Measurements from ENCODE around the gene CD79B. TPM values are rescaled to one million over a fixed set of nuclear protein-coding genes. Genes with fewer than 3 reads are reported as not detected.

The CD79B gene
- total RNA-seq, 2 donors from 2014 or later = not detected

DNA sequence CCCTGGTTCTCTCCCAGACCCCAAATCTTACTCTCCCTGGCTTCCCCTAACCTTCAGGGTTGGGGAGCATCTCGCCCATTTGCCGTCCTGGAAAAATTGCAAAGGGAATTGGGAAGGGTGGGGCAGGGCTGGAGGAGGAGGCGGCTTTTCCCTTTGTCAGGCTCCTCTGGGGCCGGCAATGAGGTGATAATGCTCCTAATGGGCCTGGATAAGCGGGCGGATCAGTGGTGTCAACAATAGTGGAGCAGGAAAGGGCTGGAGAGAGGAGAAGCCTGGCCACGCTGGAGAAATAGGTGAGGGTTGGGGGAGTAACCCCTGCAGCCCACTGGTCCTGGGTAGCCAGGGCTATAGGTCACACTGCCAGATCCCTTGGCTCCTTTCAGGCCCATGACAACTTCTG lies 28.3 kb upstream of the CD79B start:
- intact Hi-C loops (cut with DNase I) = no loop called here
- Histone ChIP-seq H3K36me3 (replicated peaks in 1 of 2; ENCODE audit: insufficient read depth in 1 of 2, low read depth in 2 of 2) (no peaks in the 10 kb centered on the region), H3K4me1 (peaks cover 10% of the 10 kb centered on the region), H3K9me3 (no peaks in the 10 kb centered on the region), H3K27me3 (no peaks in the 10 kb centered on the region), H3K27ac (no peak overlapping the region), H3K4me3 (no peak overlapping the region)
- DNase-seq = no peak
- 72 to 83% methylated on average over 7 of the region's 7 CpGs for whole genome bisulfite sequencing, 2 donors
- TF ChIP-seq, protein P1, sequence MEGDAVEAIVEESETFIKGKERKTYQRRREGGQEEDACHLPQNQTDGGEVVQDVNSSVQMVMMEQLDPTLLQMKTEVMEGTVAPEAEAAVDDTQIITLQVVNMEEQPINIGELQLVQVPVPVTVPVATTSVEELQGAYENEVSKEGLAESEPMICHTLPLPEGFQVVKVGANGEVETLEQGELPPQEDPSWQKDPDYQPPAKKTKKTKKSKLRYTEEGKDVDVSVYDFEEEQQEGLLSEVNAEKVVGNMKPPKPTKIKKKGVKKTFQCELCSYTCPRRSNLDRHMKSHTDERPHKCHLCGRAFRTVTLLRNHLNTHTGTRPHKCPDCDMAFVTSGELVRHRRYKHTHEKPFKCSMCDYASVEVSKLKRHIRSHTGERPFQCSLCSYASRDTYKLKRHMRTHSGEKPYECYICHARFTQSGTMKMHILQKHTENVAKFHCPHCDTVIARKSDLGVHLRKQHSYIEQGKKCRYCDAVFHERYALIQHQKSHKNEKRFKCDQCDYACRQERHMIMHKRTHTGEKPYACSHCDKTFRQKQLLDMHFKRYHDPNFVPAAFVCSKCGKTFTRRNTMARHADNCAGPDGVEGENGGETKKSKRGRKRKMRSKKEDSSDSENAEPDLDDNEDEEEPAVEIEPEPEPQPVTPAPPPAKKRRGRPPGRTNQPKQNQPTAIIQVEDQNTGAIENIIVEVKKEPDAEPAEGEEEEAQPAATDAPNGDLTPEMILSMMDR (IDR thresholded peaks at IDR 0.05) = no peak
- TF ChIP-seq POLR2A (IDR thresholded peaks at IDR 0.05) = no peak
- ATAC-seq = no peak

DNA sequence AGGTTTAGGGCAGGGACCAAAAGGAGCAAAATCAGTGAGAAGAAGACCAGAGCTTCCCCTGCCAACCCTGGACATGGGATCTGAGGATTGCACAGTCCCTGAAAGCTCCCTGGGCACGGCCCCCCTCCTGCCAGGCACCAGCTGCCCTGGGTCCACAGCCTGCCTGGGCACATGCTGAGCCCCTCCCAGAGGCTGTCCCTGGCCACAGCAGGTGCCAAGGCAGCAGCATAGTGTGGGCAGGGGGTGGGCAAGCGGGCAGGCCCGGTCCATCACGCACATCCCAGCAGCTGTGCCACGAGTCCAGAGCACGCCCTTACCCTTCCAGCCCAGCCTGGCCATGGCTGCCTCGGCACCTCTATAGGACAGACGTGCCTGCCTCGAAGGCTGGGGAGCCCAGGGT lies 27.9 kb upstream of the CD79B start:
- intact Hi-C loops (cut with DNase I) = no loop called here
- Histone ChIP-seq H3K27me3 (no peaks in the 10 kb centered on the region), H3K27ac (no peak overlapping the region), H3K4me3 (no peak overlapping the region), H3K36me3 (replicated peaks in 1 of 2; ENCODE audit: insufficient read depth in 1 of 2, low read depth in 2 of 2) (no peaks in the 10 kb centered on the region), H3K4me1 (peaks cover 10% of the 10 kb centered on the region), H3K9me3 (no peaks in the 10 kb centered on the region)
- no peak for TF ChIP-seq POLR2A (IDR thresholded peaks at IDR 0.05)
- TF ChIP-seq, protein P1 (IDR thresholded peaks at IDR 0.05) = no peak
- ATAC-seq = no peak
- DNase-seq = no peak
- WGBS, 2 donors = 71 to 75% methylated on average over 8 of the region's 9 CpGs

DNA sequence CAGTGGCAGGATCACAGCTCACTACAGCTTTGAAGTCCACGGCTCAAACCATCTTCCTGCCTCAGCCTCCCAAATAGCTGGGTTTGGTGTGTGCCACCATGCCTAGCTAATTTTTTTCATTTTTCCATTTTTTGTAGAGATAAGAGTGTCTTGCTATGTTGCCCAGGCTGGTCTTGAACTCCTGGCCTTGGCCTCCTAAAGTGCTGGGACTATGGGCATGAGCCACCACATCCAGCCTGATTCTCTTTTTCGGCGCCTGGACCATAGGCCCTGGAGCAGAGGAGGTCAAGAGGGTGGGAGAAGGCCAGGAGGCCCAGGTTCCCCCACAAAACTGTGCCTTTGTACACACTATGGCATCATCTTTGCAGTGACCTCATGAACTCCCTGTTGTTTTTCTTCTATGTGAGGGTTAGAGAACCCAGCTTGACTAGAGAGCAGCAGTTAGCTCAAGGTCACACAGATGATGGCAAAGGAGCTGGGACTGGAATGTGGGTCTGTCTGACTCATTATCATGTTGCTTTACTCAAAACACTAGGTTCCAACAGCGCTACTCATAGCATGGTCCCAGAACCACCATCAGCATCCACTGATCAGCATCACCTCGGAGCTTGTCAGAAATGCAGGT lies 24.3 kb upstream of the CD79B start:
- no peak for TF ChIP-seq POLR2A (IDR thresholded peaks at IDR 0.05)
- TF ChIP-seq, protein P1 (IDR thresholded peaks at IDR 0.05) = no peak

DNA sequence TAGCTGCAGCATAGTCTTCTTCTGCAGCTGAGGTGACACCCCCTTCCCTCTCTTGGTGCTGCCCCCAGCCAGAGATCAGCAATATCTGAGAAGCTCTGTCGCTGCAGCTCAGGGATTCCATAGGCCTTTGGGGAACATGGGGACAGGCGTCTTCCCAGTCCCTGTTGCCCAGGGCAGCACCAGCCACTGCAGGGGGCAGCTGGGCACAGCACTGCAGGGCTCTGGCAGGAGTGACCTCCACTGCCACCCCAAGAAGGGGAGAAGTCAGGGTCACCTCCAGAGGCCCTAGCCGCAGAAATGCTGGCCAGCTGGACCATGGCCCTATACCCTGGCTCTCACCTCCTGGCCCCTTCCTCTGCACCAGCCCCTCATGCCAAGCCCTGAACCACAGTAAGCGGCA lies 23.7 kb upstream of the CD79B start:
- H3K4me3 ChIP-seq = no peak overlapping the region
- H3K36me3 ChIP-seq (replicated peaks in 1 of 2; ENCODE audit: insufficient read depth in 1 of 2, low read depth in 2 of 2) = no peaks in the 10 kb centered on the region
- no peaks in the 10 kb centered on the region for H3K9me3 ChIP-seq
- H3K27ac ChIP-seq = no peak overlapping the region
- intact Hi-C loops (cut with DNase I) = no loop called here
- no peaks in the 10 kb centered on the region for H3K4me1 ChIP-seq
- 60 to 85% methylated on average over 3 to 4 of the region's 4 CpGs for WGBS, 2 donors
- DNase-seq (no peak), ATAC-seq (no peak)
- no peaks in the 10 kb centered on the region for H3K27me3 ChIP-seq
- TF ChIP-seq, protein P1 (IDR thresholded peaks at IDR 0.05) = no peak
- TF ChIP-seq POLR2A (IDR thresholded peaks at IDR 0.05) = no peak

More for the DNA sequence above, 24.3 kb upstream of the CD79B start:
- intact Hi-C loops (cut with DNase I) = no loop called here
- ATAC-seq = no peak
- no peak for DNase-seq
- 96 to 98% methylated on average over 4 to 5 of the region's 5 CpGs for WGBS, 2 donors
- Histone ChIP-seq H3K4me3 (no peak overlapping the region), H3K27me3 (no peaks in the 10 kb centered on the region), H3K9me3 (no peaks in the 10 kb centered on the region), H3K4me1 (peaks cover 5% of the 10 kb centered on the region), H3K27ac (no peak overlapping the region), H3K36me3 (replicated peaks in 1 of 2; ENCODE audit: insufficient read depth in 1 of 2, low read depth in 2 of 2) (no peaks in the 10 kb centered on the region)

DNA sequence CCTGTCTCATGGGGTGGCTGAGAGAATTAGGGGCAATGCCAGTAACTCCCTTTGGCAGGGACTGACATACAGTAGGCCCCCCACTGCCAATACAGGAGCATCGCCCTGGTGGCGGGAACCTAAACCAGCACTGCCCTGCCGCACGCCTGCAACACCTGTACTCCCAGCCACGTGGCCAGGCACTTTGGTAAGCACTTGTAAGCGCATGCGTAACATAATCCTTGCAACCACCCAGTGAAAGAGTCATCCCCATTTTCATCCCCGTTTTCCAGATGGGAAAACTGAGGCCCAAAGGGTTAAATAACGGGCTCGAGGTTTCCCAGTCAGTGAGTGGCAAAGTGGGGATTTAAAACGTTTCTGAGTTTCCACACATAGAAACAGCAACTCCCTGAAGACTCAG lies 23.1 kb upstream of the CD79B start:
- H3K9me3 ChIP-seq = no peaks in the 10 kb centered on the region
- 73 to 77% methylated on average over 11 of the region's 11 CpGs for WGBS, 2 donors
- H3K27ac ChIP-seq = no peak overlapping the region
- DNase-seq (no peak), ATAC-seq (no peak)
- no peaks in the 10 kb centered on the region for H3K36me3 ChIP-seq (replicated peaks in 1 of 2; ENCODE audit: insufficient read depth in 1 of 2, low read depth in 2 of 2)
- H3K4me3 ChIP-seq = no peak overlapping the region
- H3K4me1 ChIP-seq = no peaks in the 10 kb centered on the region
- no peak for TF ChIP-seq POLR2A (IDR thresholded peaks at IDR 0.05)
- TF ChIP-seq, protein P1 (IDR thresholded peaks at IDR 0.05) = no peak
- no peaks in the 10 kb centered on the region for H3K27me3 ChIP-seq
- intact Hi-C loops (cut with DNase I) = no loop called here

Data from body of pancreas (tissue), 4 donors.